ENCODE data around the gene MT3. TPM values are rescaled to one million over a fixed set of nuclear protein-coding genes. Genes with fewer than 3 reads are reported as not detected.

MT3 gene
- total and polyA plus RNA-seq, 9 donors: 3.9 to 15.8 (median 9.1) TPM

DNA sequence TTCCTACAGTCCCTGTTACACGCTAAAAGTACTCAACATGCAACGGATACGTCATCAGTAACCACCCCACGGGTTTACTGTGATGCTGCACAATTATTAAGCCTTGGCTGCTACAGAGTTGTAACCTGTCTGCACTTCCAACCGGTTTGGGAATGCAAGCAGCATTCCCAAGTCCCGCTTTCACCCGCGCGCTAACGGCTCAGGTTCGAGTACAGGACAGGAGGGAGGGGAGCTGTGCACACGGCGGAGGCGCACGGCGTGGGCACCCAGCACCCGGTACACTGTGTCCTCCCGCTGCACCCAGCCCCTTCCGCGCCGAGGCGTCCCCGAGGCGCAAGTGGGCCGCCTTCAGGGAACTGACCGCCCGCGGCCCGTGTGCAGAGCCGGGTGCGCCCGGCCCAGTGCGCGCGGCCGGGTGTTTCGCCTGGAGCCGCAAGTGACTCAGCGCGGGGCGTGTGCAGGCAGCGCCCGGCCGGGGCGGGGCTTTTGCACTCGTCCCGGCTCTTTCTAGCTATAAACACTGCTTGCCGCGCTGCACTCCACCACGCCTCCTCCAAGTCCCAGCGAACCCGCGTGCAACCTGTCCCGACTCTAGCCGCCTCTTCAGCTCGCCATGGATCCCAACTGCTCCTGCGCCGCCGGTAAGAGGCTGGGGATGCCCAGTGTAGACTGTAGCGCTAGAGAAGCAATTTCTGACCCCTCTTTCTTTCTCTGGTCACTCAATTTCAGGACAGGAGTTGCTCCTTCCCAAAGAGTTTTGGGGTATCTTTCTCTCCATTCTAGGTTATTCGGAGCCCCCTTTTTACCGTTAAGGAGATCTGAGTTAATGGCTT, 18.9 kb downstream of the MT3 start, which contains the start of gene MT2A:
Gene MT2A, plus strand, starts transcription at position 542 of the 833 bp plus-strand sequence. Its CDS starts 72 bp downstream, at position 614.
- Histone ChIP-seq H3K36me3 (ENCODE audit: control insufficient read depth, insufficient read depth, low read length) (no peaks in the 10 kb centered on the region), H3K4me1 (ENCODE audit: control insufficient read depth, insufficient read depth, low read length) (peaks cover 55% of the 10 kb centered on the region), H3K9me3 (replicated peaks; ENCODE audit: control insufficient read depth, low read depth, low read length) (no peaks in the 10 kb centered on the region), H3K27me3 (ENCODE audit: control insufficient read depth, insufficient read depth, low read length) (no peaks in the 10 kb centered on the region), H3K4me3 (ENCODE audit: low read length) (peak within 1 kb of the TSS; percentile 63), H3K27ac (ENCODE audit: low read length) (peak within 1 kb of the TSS; percentile 91)
- 5% methylated on average over 61 of the region's 62 CpGs for WGBS (ENCODE audit: insufficient coverage)
- peak; percentile 97 for DNase-seq

DNA sequence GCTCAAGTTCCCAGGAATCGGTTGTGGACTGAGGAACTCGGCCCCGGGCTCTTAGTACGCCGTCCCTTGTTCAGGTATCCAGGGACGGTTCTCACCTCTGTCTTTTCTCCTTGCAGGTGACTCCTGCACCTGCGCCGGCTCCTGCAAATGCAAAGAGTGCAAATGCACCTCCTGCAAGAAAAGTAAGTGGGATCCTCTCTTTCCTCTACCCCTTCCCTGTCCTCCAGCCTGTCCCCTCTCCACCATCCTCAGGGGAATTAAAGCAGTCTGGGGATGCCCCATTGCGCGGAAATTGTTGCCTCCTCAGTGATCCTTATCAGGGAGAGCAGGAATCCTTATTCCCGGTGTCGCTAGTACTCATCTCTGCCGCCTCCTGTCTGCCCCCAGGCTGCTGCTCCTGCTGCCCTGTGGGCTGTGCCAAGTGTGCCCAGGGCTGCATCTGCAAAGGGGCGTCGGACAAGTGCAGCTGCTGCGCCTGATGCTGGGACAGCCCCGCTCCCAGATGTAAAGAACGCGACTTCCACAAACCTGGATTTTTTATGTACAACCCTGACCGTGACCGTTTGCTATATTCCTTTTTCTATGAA, 19.6 kb downstream of the MT3 start:
- Histone ChIP-seq H3K9me3 (replicated peaks; ENCODE audit: control insufficient read depth, low read depth, low read length) (no peaks in the 10 kb centered on the region), H3K36me3 (ENCODE audit: control insufficient read depth, insufficient read depth, low read length) (no peaks in the 10 kb centered on the region), H3K27ac (ENCODE audit: low read length) (peak overlapping the region; percentile 87), H3K27me3 (ENCODE audit: control insufficient read depth, insufficient read depth, low read length) (no peaks in the 10 kb centered on the region), H3K4me3 (ENCODE audit: low read length) (peak overlapping the region; percentile 63), H3K4me1 (ENCODE audit: control insufficient read depth, insufficient read depth, low read length) (peaks cover 55% of the 10 kb centered on the region)
- 1% methylated on average over 15 of the region's 21 CpGs for WGBS (ENCODE audit: insufficient coverage)
- DNase-seq: no peak

DNA sequence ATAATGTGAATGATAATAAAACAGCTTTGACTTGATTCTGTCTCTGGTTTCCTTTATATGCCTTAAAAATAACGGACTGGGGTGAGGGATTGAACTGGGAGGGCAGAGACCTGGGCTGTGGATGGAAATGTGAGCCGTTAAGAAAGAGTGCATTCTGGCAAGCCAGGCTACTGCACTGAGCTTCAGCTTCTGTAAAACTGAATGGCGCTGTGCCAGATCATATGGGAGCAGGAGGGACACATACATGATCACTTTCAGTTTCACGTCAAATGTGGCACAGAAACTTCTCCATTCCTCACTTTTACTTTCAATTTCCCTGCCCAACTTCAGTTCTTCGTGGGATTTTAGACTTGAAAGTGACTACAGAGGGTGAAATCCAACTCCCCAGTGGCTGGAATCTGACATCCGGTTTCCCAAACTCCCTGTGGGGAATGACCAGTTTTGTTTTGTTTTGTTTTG, 20.2 kb downstream of the MT3 start:
- Histone ChIP-seq H3K9me3 (replicated peaks; ENCODE audit: control insufficient read depth, low read depth, low read length) (no peaks in the 10 kb centered on the region), H3K27ac (ENCODE audit: low read length) (peak overlapping the region; percentile 87), H3K36me3 (ENCODE audit: control insufficient read depth, insufficient read depth, low read length) (no peaks in the 10 kb centered on the region), H3K27me3 (ENCODE audit: control insufficient read depth, insufficient read depth, low read length) (no peaks in the 10 kb centered on the region), H3K4me3 (ENCODE audit: low read length) (peak overlapping the region; percentile 63), H3K4me1 (ENCODE audit: control insufficient read depth, insufficient read depth, low read length) (peaks cover 55% of the 10 kb centered on the region)
- DNase-seq: peak; percentile 93
- 0% methylated on average over 3 of the region's 6 CpGs for WGBS (ENCODE audit: insufficient coverage)

- Histone ChIP-seq H3K36me3 (ENCODE audit: control insufficient read depth, insufficient read depth, low read length) (no peaks in the 10 kb centered on the region), H3K4me3 (ENCODE audit: low read length) (no peak overlapping the region), H3K4me1 (ENCODE audit: control insufficient read depth, insufficient read depth, low read length) (peaks cover 55% of the 10 kb centered on the region), H3K27ac (ENCODE audit: low read length) (peak overlapping the region; percentile 87), H3K9me3 (replicated peaks; ENCODE audit: control insufficient read depth, low read depth, low read length) (no peaks in the 10 kb centered on the region), H3K27me3 (ENCODE audit: control insufficient read depth, insufficient read depth, low read length) (no peaks in the 10 kb centered on the region)
- peak; percentile 49 for DNase-seq
- WGBS (ENCODE audit: insufficient coverage): 30% methylated on average over 10 of the region's 10 CpGs
These were observed 20.8 kb downstream of the MT3 start for GRCh38 chr16:56610017-56610608.

DNA sequence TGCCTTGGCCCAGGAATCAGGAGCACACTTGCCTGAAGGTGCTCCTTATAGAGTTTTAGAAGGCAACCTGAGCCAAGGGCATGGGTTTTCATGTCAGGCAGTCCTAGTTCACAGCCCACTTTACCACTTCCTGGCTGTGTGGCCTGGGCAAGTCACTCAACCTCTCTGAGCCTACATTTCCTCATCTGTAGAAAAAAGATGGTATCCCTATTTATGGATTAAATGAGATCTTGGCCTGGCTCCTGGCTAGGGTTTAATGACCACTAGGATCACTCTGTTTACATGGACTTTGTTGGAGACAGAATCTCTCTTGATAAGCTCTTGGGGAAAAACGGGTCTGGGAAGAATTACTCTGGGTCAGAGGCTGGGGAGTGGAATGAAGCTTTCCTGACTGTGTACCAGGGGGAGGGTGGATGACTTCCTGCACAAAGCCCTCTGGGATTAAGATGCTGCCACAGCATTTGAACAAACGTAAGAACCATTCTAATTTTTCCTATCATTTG, 21.3 kb downstream of the MT3 start:
- Histone ChIP-seq H3K9me3 (replicated peaks; ENCODE audit: control insufficient read depth, low read depth, low read length) (no peaks in the 10 kb centered on the region), H3K27ac (ENCODE audit: low read length) (peak overlapping the region; percentile 87), H3K4me3 (ENCODE audit: low read length) (no peak overlapping the region), H3K27me3 (ENCODE audit: control insufficient read depth, insufficient read depth, low read length) (no peaks in the 10 kb centered on the region), H3K4me1 (ENCODE audit: control insufficient read depth, insufficient read depth, low read length) (peaks cover 55% of the 10 kb centered on the region), H3K36me3 (ENCODE audit: control insufficient read depth, insufficient read depth, low read length) (no peaks in the 10 kb centered on the region)
- DNase-seq: peak; percentile 67
- WGBS (ENCODE audit: insufficient coverage): 40% methylated on average over 1 of the region's 2 CpGs

GRCh38 chr16:56611281-56611833, 22.0 kb downstream of the MT3 start:
- Histone ChIP-seq H3K27ac (ENCODE audit: low read length) (peak overlapping the region; percentile 87), H3K4me3 (ENCODE audit: low read length) (no peak overlapping the region), H3K36me3 (ENCODE audit: control insufficient read depth, insufficient read depth, low read length) (no peaks in the 10 kb centered on the region), H3K9me3 (replicated peaks; ENCODE audit: control insufficient read depth, low read depth, low read length) (no peaks in the 10 kb centered on the region), H3K27me3 (ENCODE audit: control insufficient read depth, insufficient read depth, low read length) (peaks cover 2% of the 10 kb centered on the region), H3K4me1 (ENCODE audit: control insufficient read depth, insufficient read depth, low read length) (peaks cover 53% of the 10 kb centered on the region)
- 42% methylated on average over 1 of the region's 2 CpGs for WGBS (ENCODE audit: insufficient coverage)
- DNase-seq: peak; percentile 61

- Histone ChIP-seq H3K27me3 (ENCODE audit: control insufficient read depth, insufficient read depth, low read length) (peaks cover 14% of the 10 kb centered on the region), H3K27ac (ENCODE audit: low read length) (no peak overlapping the region), H3K9me3 (replicated peaks; ENCODE audit: control insufficient read depth, low read depth, low read length) (no peaks in the 10 kb centered on the region), H3K36me3 (ENCODE audit: control insufficient read depth, insufficient read depth, low read length) (no peaks in the 10 kb centered on the region), H3K4me3 (ENCODE audit: low read length) (no peak overlapping the region), H3K4me1 (ENCODE audit: control insufficient read depth, insufficient read depth, low read length) (peaks cover 51% of the 10 kb centered on the region)
- DNase-seq: no peak
These were observed 24.4 kb downstream of the MT3 start for GRCh38 chr16:56613706-56614105.

GRCh38 chr16:56614549-56614991, 25.2 kb downstream of the MT3 start:
- Histone ChIP-seq H3K9me3 (replicated peaks; ENCODE audit: control insufficient read depth, low read depth, low read length) (no peaks in the 10 kb centered on the region), H3K4me3 (ENCODE audit: low read length) (no peak overlapping the region), H3K27me3 (ENCODE audit: control insufficient read depth, insufficient read depth, low read length) (peaks cover 14% of the 10 kb centered on the region), H3K4me1 (ENCODE audit: control insufficient read depth, insufficient read depth, low read length) (peaks cover 42% of the 10 kb centered on the region), H3K36me3 (ENCODE audit: control insufficient read depth, insufficient read depth, low read length) (no peaks in the 10 kb centered on the region), H3K27ac (ENCODE audit: low read length) (no peak overlapping the region)
- no peak for DNase-seq

DNA sequence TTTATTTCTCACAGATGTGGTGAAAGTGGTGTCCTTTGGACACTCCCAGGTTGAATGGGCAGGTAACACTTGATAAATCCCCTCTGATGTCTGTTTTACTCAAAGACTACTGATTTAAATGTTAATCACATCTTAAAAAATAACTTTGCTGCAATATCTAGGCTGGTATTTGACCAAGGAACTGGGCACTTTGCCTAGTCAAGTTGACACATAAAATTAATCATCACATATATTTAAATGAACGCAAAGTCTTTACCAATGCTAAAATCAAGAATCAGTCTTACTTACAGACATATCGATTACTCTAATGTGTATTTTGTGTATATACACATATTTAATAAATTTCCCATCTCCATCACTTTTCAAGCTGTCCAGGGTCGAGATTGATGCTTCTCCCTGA, 26.0 kb downstream of the MT3 start:
- Histone ChIP-seq H3K36me3 (ENCODE audit: control insufficient read depth, insufficient read depth, low read length) (no peaks in the 10 kb centered on the region), H3K4me3 (ENCODE audit: low read length) (no peak overlapping the region), H3K9me3 (replicated peaks; ENCODE audit: control insufficient read depth, low read depth, low read length) (no peaks in the 10 kb centered on the region), H3K27ac (ENCODE audit: low read length) (no peak overlapping the region), H3K27me3 (ENCODE audit: control insufficient read depth, insufficient read depth, low read length) (peaks cover 14% of the 10 kb centered on the region), H3K4me1 (ENCODE audit: control insufficient read depth, insufficient read depth, low read length) (peaks cover 35% of the 10 kb centered on the region)
- DNase-seq: no peak
- WGBS (ENCODE audit: insufficient coverage): no CpG with 5 or more reads among the region's 3 CpGs
